ENCODE data around the gene CNST.
A peak's percentile ranks its signal among the peaks of the same experiment; 100 is the strongest.
"Not testable (repeated sequence)": the region's sequence is repeated elsewhere in the genome, so short reads cannot be mapped to it uniquely, and the experiment has no call there.

The CNST gene

DNA sequence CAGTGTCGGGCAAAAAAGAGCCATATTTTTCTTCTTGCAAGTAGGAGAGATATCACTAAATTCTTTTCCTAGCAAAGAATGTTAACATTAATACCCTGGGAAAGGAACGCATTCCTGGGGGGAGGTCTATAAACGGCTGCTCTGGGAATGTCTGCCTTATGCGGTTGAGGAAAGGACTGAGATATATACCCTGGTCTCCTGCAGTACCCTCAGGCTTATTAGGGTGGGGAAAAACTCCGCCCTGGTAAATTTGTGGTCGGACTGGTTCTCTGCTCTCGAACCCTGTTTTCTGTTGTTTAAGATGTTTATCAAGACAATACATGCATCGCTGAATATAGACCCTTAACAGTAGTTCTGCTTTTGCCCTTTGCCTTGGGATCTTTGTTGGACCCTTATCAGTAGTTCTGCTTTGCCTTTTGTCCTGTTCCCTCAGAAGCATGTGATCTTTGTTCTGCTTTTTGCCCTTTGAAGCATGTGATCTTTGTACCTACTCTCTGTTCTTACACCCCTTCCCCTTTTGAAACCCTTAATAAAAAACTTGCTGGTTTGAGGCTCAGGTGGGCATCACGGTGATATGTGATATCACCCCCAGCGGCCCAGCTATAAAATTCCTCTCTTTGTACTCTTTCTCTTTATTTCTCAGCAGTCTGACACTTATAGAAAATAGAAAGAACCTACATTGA, 128.1 kb downstream of the CNST start:
- not testable (repeated sequence) for H3K4me3 ChIP-seq (ENCODE audit: low read length); H4K8ac ChIP-seq (ENCODE audit: low read depth, low read length); H3K18ac ChIP-seq (ENCODE audit: low read length); H3K56ac ChIP-seq (ENCODE audit: low read length); H3K23ac ChIP-seq (ENCODE audit: low read length); H2BK5ac ChIP-seq (ENCODE audit: low read length); H3K27me3 ChIP-seq (ENCODE audit: insufficient read depth, low read length, poor library complexity); H3K9ac ChIP-seq (ENCODE audit: low read length); H3K36me3 ChIP-seq (ENCODE audit: control insufficient read depth, insufficient read depth, low read length); H2BK120ac ChIP-seq (ENCODE audit: low read depth, low read length); H3K4me2 ChIP-seq (ENCODE audit: low read length); H3K4ac ChIP-seq (ENCODE audit: low read depth, low read length); DNase-seq; H3K4me1 ChIP-seq (ENCODE audit: control insufficient read depth, low read depth, low read length); H2BK15ac ChIP-seq (replicated peaks; ENCODE audit: low read depth); H2AK5ac ChIP-seq (ENCODE audit: low read length); H3K79me2 ChIP-seq (ENCODE audit: control insufficient read depth, insufficient read depth, low read length); H3K79me1 ChIP-seq (ENCODE audit: low read length); H3K27ac ChIP-seq (ENCODE audit: low read depth, low read length); H4K5ac ChIP-seq (ENCODE audit: low read length)
- no CpG with 5 or more reads among the region's 10 CpGs for WGBS (ENCODE audit: extremely low coverage, insufficient coverage, low lambda C conversion rate)

DNA sequence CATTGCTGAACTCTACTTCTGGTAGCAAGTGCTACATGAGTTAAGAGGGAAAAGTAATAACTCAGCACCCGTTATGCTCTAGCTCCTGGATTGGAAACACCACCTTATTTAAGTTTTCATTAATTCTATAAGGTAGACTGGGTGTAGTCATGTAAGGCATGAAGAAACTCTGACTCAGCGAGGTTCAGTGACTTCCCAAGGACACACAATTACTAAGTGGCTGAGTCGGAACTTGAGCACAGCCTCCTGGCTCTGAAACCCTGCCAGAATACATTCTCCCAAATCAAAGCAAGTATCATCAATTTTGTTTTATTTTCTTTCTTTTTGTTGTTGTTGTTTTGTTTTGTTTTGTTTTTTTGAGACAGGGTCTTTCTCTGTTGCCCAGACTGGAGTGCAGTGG, 128.9 kb downstream of the CNST start:
- no CpG with 5 or more reads among the region's 3 CpGs for WGBS (ENCODE audit: extremely low coverage, insufficient coverage, low lambda C conversion rate)

DNA sequence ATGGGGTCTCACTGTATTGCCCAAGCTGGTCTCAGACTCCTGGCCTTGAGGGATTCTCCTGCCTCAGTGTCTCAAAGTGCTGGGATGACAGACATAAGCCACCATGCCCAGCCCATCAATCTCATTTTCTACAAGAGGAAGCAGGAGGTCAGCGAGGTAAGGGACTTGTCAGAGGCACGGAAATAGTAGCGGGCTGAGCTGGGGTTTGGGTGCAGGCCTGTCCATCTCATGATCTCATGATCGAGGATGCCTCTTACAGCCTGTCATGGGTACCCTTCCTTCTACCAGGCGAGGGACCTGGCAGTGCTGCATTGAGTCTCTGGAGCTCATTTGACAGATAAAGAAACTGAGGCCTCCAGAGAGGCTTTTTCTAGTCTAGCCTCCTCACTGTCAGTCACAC, 129.4 kb downstream of the CNST start:
- H3K4ac ChIP-seq (ENCODE audit: low read depth, low read length) = no peak overlapping the region
- no peak overlapping the region for H3K4me3 ChIP-seq (ENCODE audit: low read length)
- DNase-seq = no peak
- no peak overlapping the region for H4K8ac ChIP-seq (ENCODE audit: low read depth, low read length)
- no peaks in the 10 kb centered on the region for H3K36me3 ChIP-seq (ENCODE audit: control insufficient read depth, insufficient read depth, low read length)
- no peaks in the 10 kb centered on the region for H3K4me1 ChIP-seq (ENCODE audit: control insufficient read depth, low read depth, low read length)
- no peak overlapping the region for H2BK5ac ChIP-seq (ENCODE audit: low read length)
- H2AK5ac ChIP-seq (ENCODE audit: low read length) = no peak overlapping the region
- no peak overlapping the region for H3K4me2 ChIP-seq (ENCODE audit: low read length)
- no peak overlapping the region for H3K9ac ChIP-seq (ENCODE audit: low read length)
- H3K27me3 ChIP-seq (ENCODE audit: insufficient read depth, low read length, poor library complexity) = no peaks in the 10 kb centered on the region
- H3K56ac ChIP-seq (ENCODE audit: low read length) = no peak overlapping the region
- no peak overlapping the region for H2BK15ac ChIP-seq (replicated peaks; ENCODE audit: low read depth)
- H3K79me1 ChIP-seq (ENCODE audit: low read length) = no peaks in the 10 kb centered on the region
- H4K5ac ChIP-seq (ENCODE audit: low read length) = no peak overlapping the region
- H3K23ac ChIP-seq (ENCODE audit: low read length) = no peak overlapping the region
- no peak overlapping the region for H3K18ac ChIP-seq (ENCODE audit: low read length)
- no peak overlapping the region for H3K27ac ChIP-seq (ENCODE audit: low read depth, low read length)
- H3K79me2 ChIP-seq (ENCODE audit: control insufficient read depth, insufficient read depth, low read length) = no peaks in the 10 kb centered on the region
- H2BK120ac ChIP-seq (ENCODE audit: low read depth, low read length) = no peak overlapping the region
- no CpG with 5 or more reads among the region's 5 CpGs for WGBS (ENCODE audit: extremely low coverage, insufficient coverage, low lambda C conversion rate)

More for the DNA sequence above, 128.9 kb downstream of the CNST start:
- H2AK5ac ChIP-seq (ENCODE audit: low read length) = no peak overlapping the region
- no peaks in the 10 kb centered on the region for H3K27me3 ChIP-seq (ENCODE audit: insufficient read depth, low read length, poor library complexity)
- H2BK120ac ChIP-seq (ENCODE audit: low read depth, low read length) = no peak overlapping the region
- H2BK5ac ChIP-seq (ENCODE audit: low read length) = no peak overlapping the region
- DNase-seq = no peak
- H3K4ac ChIP-seq (ENCODE audit: low read depth, low read length) = no peak overlapping the region
- no peak overlapping the region for H4K5ac ChIP-seq (ENCODE audit: low read length)
- H3K56ac ChIP-seq (ENCODE audit: low read length) = no peak overlapping the region
- H3K18ac ChIP-seq (ENCODE audit: low read length) = no peak overlapping the region
- H2BK15ac ChIP-seq (replicated peaks; ENCODE audit: low read depth) = no peak overlapping the region
- no peak overlapping the region for H3K27ac ChIP-seq (ENCODE audit: low read depth, low read length)
- H3K79me2 ChIP-seq (ENCODE audit: control insufficient read depth, insufficient read depth, low read length) = no peaks in the 10 kb centered on the region
- no peaks in the 10 kb centered on the region for H3K36me3 ChIP-seq (ENCODE audit: control insufficient read depth, insufficient read depth, low read length)
- H3K79me1 ChIP-seq (ENCODE audit: low read length) = no peaks in the 10 kb centered on the region
- H4K8ac ChIP-seq (ENCODE audit: low read depth, low read length) = no peak overlapping the region
- no peak overlapping the region for H3K23ac ChIP-seq (ENCODE audit: low read length)
- H3K4me2 ChIP-seq (ENCODE audit: low read length) = no peak overlapping the region
- H3K9ac ChIP-seq (ENCODE audit: low read length) = no peak overlapping the region
- no peak overlapping the region for H3K4me3 ChIP-seq (ENCODE audit: low read length)
- no peaks in the 10 kb centered on the region for H3K4me1 ChIP-seq (ENCODE audit: control insufficient read depth, low read depth, low read length)

DNA sequence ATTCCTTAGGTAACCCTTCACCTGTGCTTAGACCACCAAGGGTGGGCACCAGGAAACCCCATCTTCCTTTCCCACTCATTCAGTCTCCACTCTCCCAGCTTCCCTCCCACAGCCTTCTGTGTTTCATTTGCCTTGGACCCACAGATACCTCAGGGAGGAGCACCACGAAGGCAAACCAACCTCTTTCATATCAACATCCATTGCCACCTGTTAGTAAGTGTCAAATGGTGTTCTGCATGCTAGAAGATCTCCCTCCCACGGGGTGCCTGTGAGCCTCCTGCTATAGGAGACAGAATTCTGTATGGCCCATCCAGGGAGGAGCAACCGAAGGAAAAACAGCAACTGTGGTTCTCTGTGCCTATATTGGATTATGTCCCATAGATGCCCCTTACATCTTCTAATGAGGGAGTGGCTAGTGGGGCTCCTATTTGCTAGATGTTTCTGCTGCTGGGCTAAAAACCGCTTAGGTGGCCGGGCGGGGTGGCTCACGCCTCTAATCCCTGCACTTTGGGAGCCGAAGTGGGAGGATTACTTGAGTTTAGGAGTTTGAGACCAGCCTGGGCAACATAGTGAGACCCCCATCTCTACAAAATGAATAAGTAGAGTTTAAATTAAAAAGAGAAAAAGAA, 132.3 kb downstream of the CNST start:
- Histone ChIP-seq H4K8ac (ENCODE audit: low read depth, low read length) (no peak overlapping the region), H2BK15ac (replicated peaks; ENCODE audit: low read depth) (no peak overlapping the region), H3K56ac (ENCODE audit: low read length) (peak overlapping the region; percentile 59), H3K4ac (ENCODE audit: low read depth, low read length) (no peak overlapping the region), H3K79me2 (ENCODE audit: control insufficient read depth, insufficient read depth, low read length) (no peaks in the 10 kb centered on the region), H2AK5ac (ENCODE audit: low read length) (no peak overlapping the region), H2BK5ac (ENCODE audit: low read length) (no peak overlapping the region), H3K36me3 (ENCODE audit: control insufficient read depth, insufficient read depth, low read length) (no peaks in the 10 kb centered on the region), H3K18ac (ENCODE audit: low read length) (no peak overlapping the region), H3K4me3 (ENCODE audit: low read length) (no peak overlapping the region), H3K23ac (ENCODE audit: low read length) (no peak overlapping the region), H4K5ac (ENCODE audit: low read length) (no peak overlapping the region), H3K4me1 (ENCODE audit: control insufficient read depth, low read depth, low read length) (no peaks in the 10 kb centered on the region), H3K79me1 (ENCODE audit: low read length) (no peaks in the 10 kb centered on the region), H3K4me2 (ENCODE audit: low read length) (no peak overlapping the region), H3K27ac (ENCODE audit: low read depth, low read length) (no peak overlapping the region), H2BK120ac (ENCODE audit: low read depth, low read length) (no peak overlapping the region), H3K27me3 (ENCODE audit: insufficient read depth, low read length, poor library complexity) (no peaks in the 10 kb centered on the region), H3K9ac (ENCODE audit: low read length) (no peak overlapping the region)
- DNase-seq = no peak
- no CpG with 5 or more reads among the region's 8 CpGs for WGBS (ENCODE audit: extremely low coverage, insufficient coverage, low lambda C conversion rate)

DNA sequence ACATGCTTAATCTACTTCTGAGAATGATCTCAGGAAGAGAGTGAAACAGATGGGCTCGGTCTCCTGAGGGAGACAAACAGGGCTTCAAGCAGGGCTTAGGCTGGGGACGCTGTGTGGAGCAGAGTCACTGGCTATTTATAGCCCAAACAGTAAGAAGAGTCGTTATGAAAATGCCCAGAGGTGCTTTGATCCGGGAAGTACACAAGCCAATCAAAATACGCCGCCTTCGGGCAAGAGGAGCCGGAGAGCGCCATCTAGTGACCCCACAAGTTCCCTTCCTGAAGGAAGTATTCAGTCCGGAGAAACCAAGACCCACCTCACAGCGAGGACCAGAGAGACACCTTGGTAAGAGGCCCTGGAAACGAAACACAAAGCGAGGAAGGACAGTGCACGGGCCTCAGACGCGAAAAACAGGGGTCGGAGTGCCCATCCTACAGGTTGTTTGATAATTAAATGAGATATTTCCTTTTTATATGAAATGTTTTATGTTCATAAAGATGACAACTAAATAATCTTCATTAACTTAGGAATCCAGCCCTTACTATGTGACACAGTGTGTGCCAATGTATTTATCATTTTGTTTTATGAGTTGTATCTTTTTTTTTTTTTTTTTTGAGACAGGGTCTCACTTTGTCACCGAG, 133.0 kb downstream of the CNST start:
- H2BK15ac ChIP-seq (replicated peaks; ENCODE audit: low read depth) = no peak overlapping the region

More for the DNA sequence above, 133.0 kb downstream of the CNST start:
- no peak overlapping the region for H4K8ac ChIP-seq (ENCODE audit: low read depth, low read length)
- no peak overlapping the region for H2BK5ac ChIP-seq (ENCODE audit: low read length)
- H3K56ac ChIP-seq (ENCODE audit: low read length) = peak overlapping the region; percentile 59
- no peaks in the 10 kb centered on the region for H3K36me3 ChIP-seq (ENCODE audit: control insufficient read depth, insufficient read depth, low read length)
- H3K9ac ChIP-seq (ENCODE audit: low read length) = no peak overlapping the region
- H3K27me3 ChIP-seq (ENCODE audit: insufficient read depth, low read length, poor library complexity) = no peaks in the 10 kb centered on the region
- H2AK5ac ChIP-seq (ENCODE audit: low read length) = no peak overlapping the region
- no peak overlapping the region for H3K23ac ChIP-seq (ENCODE audit: low read length)
- H3K79me1 ChIP-seq (ENCODE audit: low read length) = no peaks in the 10 kb centered on the region
- no peak overlapping the region for H3K4me3 ChIP-seq (ENCODE audit: low read length)
- H3K4ac ChIP-seq (ENCODE audit: low read depth, low read length) = no peak overlapping the region
- no peaks in the 10 kb centered on the region for H3K4me1 ChIP-seq (ENCODE audit: control insufficient read depth, low read depth, low read length)
- no peaks in the 10 kb centered on the region for H3K79me2 ChIP-seq (ENCODE audit: control insufficient read depth, insufficient read depth, low read length)
- no peak overlapping the region for H2BK120ac ChIP-seq (ENCODE audit: low read depth, low read length)
- WGBS (ENCODE audit: extremely low coverage, insufficient coverage, low lambda C conversion rate) = no CpG with 5 or more reads among the region's 18 CpGs
- no peak overlapping the region for H3K18ac ChIP-seq (ENCODE audit: low read length)
- no peak overlapping the region for H3K4me2 ChIP-seq (ENCODE audit: low read length)
- no peak overlapping the region for H4K5ac ChIP-seq (ENCODE audit: low read length)
- DNase-seq = peak; percentile 91
- no peak overlapping the region for H3K27ac ChIP-seq (ENCODE audit: low read depth, low read length)

Measured in mesendoderm (in vitro differentiated cells).